Astrocyte of the cerebellum (primary cell): ENCODE data around the gene RTN4R.
A peak's percentile ranks its signal among the peaks of the same experiment; 100 is the strongest.

Experiments
- DNase-seq: peaks from one replicate; pipeline ENCODE4 v3.0.0-alpha.2; 2011; ENCODE audit warnings: low read depth
- H3K4me3 ChIP-seq: 2 replicates; pipeline ENCODE4 v1.5.1; 2011; ENCODE audit warnings: mild to moderate bottlenecking, low read depth, low read length, moderate library complexity
- CTCF ChIP-seq: IDR thresholded peaks from 2 replicates; pipeline ENCODE4 v1.5.1; 2012; ENCODE audit warnings: low read length, low read depth, moderate library complexity, mild to moderate bottlenecking; ENCODE audit errors: missing control alignments
- in situ Hi-C: cut with HindIII; loops from 2 replicates; pipeline ENCODE4 v1.10.0; 2017; ENCODE audit warnings: low sequenced_read_pairs

Gene RTN4R

DNA sequence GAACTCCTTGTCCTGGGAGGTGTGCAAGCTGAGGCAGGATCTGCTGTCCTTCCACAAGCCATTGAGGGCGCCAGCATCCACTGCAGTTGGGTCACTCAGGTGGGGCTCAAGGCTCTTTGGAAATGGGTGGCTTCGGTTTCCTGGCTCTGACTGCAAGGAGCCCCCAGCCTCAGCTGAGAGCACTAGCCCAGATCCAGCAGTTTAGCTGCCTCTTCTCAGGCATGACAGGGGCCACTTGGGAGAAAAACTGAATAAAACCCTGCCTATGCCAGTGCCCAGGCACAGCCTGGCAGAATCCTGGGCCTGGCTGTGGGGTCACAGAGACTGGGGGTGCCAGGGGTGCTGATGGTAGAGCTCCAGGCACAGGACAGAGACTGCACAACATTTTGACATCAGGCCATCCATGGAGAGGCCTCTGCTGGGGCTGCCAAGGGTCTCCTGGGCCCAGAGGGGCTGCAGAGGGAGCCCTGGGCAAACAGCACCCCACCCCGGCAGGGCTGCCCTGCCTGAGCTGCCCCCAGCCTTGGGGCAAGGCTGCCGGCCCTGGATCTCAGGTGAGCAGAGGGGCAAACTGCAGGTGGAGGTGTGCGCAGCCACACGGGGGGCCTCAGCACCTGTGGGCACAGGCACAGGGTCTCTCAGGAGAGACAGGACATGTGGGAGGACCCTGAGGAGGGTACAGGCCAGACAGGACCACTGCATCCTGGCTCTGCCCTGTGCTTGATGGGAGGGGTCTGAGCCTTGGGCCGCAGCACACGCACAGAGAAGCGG lies 28.3 kb downstream of the RTN4R start:
- no peak for TF ChIP-seq CTCF
- in situ Hi-C loops = no loop called here
- H3K4me3 ChIP-seq = no peak overlapping the region
- no peak for DNase-seq

DNA sequence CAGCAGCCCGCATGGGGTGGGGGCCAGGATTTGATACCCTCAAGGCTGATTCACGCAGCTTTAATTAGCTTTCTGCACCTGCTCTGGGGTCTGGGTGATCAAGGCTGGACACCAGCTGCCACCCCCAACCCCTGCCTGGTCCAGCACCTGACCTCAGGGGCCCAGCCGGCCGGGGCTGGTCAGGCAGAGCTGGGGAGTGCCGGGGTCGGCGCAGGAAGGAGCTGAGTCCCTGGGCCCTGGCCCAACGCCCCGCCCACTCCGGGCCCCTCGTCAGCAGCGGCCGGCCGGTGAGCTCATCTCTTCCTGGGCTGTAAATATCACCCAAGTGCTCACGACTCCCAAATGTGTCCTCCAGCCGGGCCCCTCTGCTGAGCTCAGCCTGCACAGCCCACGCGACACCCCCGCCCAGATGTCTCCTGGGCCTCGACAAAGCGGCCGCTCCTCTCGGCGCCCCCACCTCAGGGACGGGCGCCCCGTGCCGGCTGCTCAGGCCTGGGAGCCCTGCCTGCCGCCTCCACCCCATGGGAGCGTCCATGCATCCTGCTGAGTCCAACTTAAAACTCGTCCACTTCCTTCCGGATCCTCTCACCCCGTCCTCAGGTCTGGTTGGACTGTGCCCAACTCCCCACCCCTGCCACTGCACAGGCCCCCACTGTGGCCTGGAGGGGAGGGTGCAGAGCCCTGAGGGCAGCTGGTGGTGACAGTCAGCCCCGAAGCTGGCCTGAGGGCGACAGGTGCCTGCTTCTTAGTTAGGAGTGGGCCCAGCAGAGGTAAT lies 29.0 kb downstream of the RTN4R start:
- in situ Hi-C loops = no loop called here
- H3K4me3 ChIP-seq = no peak overlapping the region
- no peak for TF ChIP-seq CTCF
- DNase-seq = no peak

DNA sequence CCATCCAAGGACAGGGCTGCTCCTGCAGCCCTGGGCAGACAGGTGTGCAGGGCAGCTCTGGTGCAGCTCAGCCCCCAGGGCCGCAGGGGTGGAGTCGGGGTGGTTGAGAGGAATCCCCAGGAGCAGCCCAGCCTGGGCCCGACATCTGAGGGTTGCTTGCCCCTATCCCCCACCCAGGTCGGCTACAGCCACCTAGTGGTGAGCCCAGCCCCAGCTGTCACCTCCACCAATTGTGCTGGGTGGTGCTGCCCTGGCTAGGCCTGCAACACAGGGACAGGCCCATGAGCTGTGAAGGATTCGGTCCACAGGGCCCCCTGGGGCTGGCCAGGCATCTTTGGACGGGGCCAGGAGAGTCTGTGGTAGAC lies 29.6 kb downstream of the RTN4R start:
- peak; percentile 42 for TF ChIP-seq CTCF
- DNase-seq = no peak
- H3K4me3 ChIP-seq = no peak overlapping the region
- in situ Hi-C loops = no loop called here

DNA sequence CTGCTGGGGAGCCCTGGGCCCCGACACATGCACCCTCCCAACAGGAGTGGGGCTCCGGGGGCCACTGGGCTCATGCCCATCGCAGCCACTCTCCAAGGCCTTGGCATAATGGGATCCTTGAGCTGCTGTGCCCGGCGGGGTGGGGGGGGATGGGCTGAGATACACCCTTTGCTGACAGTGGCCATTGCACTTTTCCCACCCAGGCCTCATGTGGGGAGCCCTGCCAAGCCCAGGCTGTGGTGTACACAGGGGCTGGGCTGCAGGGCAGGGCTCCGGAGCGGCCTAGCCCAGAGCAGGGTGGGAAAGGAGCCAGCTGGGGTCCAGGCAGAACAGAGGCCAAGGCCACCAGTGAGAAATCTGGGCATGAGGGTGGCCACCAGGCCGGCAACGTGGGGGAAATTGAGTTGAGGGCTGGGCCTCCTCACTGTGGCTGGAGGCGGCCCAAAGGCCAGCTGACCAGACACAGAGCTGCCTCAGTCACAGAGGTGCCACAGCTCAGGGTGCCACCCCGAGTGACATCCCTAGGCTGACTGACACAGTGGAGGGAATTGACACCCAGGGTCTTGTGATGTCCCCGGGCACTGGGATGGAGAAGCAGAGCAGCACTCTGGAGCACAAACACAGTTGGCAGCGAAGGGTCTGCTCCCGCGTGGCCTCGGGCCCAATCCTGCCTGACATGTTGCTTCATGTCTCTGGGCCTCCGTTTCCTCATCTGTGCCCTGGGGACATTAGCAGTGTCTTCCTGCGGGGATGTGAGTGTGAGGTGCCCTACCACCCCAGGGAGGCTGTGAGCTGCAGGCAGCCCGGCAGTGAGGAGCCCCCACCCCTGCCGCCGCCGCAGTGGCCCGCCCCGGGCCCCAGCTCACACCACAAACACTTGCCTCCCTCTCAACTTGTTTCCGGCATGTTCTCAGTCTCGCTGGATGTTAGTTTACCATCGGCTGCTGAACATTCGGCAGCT lies 30.4 kb downstream of the RTN4R start:
- no peak for TF ChIP-seq CTCF
- DNase-seq = no peak
- no peak overlapping the region for H3K4me3 ChIP-seq
- in situ Hi-C loops = no loop called here

DNA sequence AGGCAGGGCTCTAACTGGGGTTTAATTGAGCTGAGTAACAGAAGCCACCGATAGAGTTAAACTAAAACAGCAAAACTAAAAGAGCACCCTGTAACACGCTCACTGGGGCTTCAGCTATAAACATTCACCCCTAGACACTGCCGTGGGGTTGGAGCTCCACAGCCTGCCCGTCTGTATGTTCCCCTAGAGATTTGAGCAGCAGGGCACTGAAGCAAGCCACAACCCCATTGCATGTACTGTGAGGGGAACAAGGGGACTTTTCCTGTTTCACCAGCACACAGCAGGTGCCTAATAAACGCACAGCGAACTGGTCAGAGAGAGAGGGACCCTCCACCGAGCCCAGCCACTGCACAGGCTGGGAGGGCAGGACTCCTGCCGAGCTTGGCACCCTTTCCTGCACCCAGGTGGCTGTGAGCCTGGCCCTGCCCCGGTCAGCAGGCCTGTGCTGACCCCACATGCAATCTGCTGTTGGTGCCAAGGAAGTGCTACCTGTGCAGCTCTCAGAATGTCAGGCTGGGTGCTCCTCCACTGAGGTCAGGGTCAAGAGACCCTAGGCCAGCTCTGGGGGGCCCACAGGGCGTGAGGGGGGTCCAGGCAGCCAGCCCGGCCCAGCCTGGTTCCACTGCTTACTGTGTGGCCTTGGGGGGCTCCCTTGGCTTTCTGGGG lies 31.9 kb downstream of the RTN4R start:
- DNase-seq = no peak
- in situ Hi-C loops = no loop called here
- no peak overlapping the region for H3K4me3 ChIP-seq

More for the DNA sequence above, 31.9 kb downstream of the RTN4R start:
- TF ChIP-seq CTCF = no peak
